GM11168 (cell line): ENCODE data around the gene VPREB3.
"Not testable (repeated sequence)": the region's sequence is repeated elsewhere in the genome, so short reads cannot be mapped to it uniquely, and the experiment has no call there.

ENCODE experiments used
- in situ Hi-C: fragments of 300-500 bp; cut with MboI; formaldehyde crosslinking; loops from one replicate; pipeline ENCODE4 v1.12.0; 2022; ENCODE audit warnings: low sequenced_read_pairs; ENCODE audit not compliant: unreplicated experiment

Gene VPREB3

GRCh38 chr22:23745791-23746190, 8.4 kb downstream of the VPREB3 start:
- in situ Hi-C loops: no loop called here

GRCh38 chr22:23744485-23744884, 9.7 kb downstream of the VPREB3 start:
- in situ Hi-C loops: no loop called here

- in situ Hi-C loops: no loop called here
Observed at GRCh38 chr22:23744001-23744400, 10.2 kb downstream of the VPREB3 start.

GRCh38 chr22:23743303-23743705, 10.9 kb downstream of the VPREB3 start:
- in situ Hi-C loops: no loop called here

- in situ Hi-C loops: no loop called here
Observed at GRCh38 chr22:23742505-23743264, 11.5 kb downstream of the VPREB3 start.

- in situ Hi-C loops: no loop called here
Observed at GRCh38 chr22:23737696-23738095, 16.5 kb downstream of the VPREB3 start.

GRCh38 chr22:23728108-23728507, 26.1 kb downstream of the VPREB3 start:
- in situ Hi-C loops: not testable (repeated sequence)

- in situ Hi-C loops: no loop called here
Observed at GRCh38 chr22:23722724-23723123, 31.5 kb downstream of the VPREB3 start.

GRCh38 chr22:23722160-23722559, 32.1 kb downstream of the VPREB3 start:
- in situ Hi-C loops: no loop called here

GRCh38 chr22:23720855-23721254, 33.4 kb downstream of the VPREB3 start:
- in situ Hi-C loops: no loop called here

GRCh38 chr22:23718371-23719165, 35.7 kb downstream of the VPREB3 start:
- in situ Hi-C loops: no loop called here

- in situ Hi-C loops: no loop called here
Observed at GRCh38 chr22:23716811-23717801, 37.1 kb downstream of the VPREB3 start.

- in situ Hi-C loops: no loop called here
Observed at GRCh38 chr22:23715806-23716375, 38.3 kb downstream of the VPREB3 start.

- in situ Hi-C loops: no loop called here
Observed at GRCh38 chr22:23714596-23715578, 39.3 kb downstream of the VPREB3 start.

- in situ Hi-C loops: no loop called here
Observed at GRCh38 chr22:23713696-23714595, 40.3 kb downstream of the VPREB3 start.

GRCh38 chr22:23712256-23712655, 42.0 kb downstream of the VPREB3 start:
- in situ Hi-C loops: no loop called here

GRCh38 chr22:23709107-23709506, 45.1 kb downstream of the VPREB3 start:
- in situ Hi-C loops: no loop called here

GRCh38 chr22:23708270-23708669, 46.0 kb downstream of the VPREB3 start:
- in situ Hi-C loops: no loop called here
